ENCODE data around the gene EHD2.

GRCh38 chr19:47711652-47712242, 1.5 kb upstream of the EHD2 start:
- TF ChIP-seq CTCF (IDR thresholded peaks at IDR 0.05) (no peak), POLR2A (IDR thresholded peaks at IDR 0.05) (no peak)

Measured in suprapubic skin (tissue), 3 donors.